GM21360 (cell line): ENCODE data around the gene ESF1.
A peak's percentile ranks its signal among the peaks of the same experiment; 100 is the strongest.
"Not testable (repeated sequence)": the region's sequence is repeated elsewhere in the genome, so short reads cannot be mapped to it uniquely, and the experiment has no call there.

ENCODE experiments used
- ATAC-seq: cut with Tn5 transposase; IDR thresholded peaks from one replicate; pipeline ENCODE4 v1.9.1; 2021; ENCODE audit warnings: mild to moderate bottlenecking, moderate library complexity; ENCODE audit not compliant: unreplicated experiment

The ESF1 gene

GRCh38 chr20:13739731-13740649 is 44.7 kb downstream of the ESF1 start:
- ATAC-seq, result no peak

GRCh38 chr20:13738187-13738586 is 46.5 kb downstream of the ESF1 start:
- ATAC-seq, result not testable (repeated sequence)

GRCh38 chr20:13736436-13737191 is 48.1 kb downstream of the ESF1 start:
- no peak for ATAC-seq

- no peak for ATAC-seq
Measured at GRCh38 chr20:13735826-13736225, 48.9 kb downstream of the ESF1 start.

- ATAC-seq, result no peak
Measured at GRCh38 chr20:13723011-13723410, 61.7 kb downstream of the ESF1 start.

- ATAC-seq, result peak; percentile 53
Measured at GRCh38 chr20:13718171-13718570, 66.5 kb downstream of the ESF1 start.

GRCh38 chr20:13717631-13718044 is 67.1 kb downstream of the ESF1 start:
- ATAC-seq, result peak; percentile 93

- no peak for ATAC-seq
Measured at GRCh38 chr20:13715171-13715570, 69.5 kb downstream of the ESF1 start.

- no peak for ATAC-seq
Measured at GRCh38 chr20:13708234-13708633, 76.5 kb downstream of the ESF1 start.

GRCh38 chr20:13703265-13703664 is 81.5 kb downstream of the ESF1 start:
- no peak for ATAC-seq

- ATAC-seq, result no peak
Measured at GRCh38 chr20:13701486-13701885, 83.2 kb downstream of the ESF1 start.

GRCh38 chr20:13700761-13701160 is 84.0 kb downstream of the ESF1 start:
- no peak for ATAC-seq

GRCh38 chr20:13694420-13695150 is 90.1 kb downstream of the ESF1 start:
- no peak for ATAC-seq

- ATAC-seq, result no peak
Measured at GRCh38 chr20:13692802-13693736, 91.7 kb downstream of the ESF1 start.

- no peak for ATAC-seq
Measured at GRCh38 chr20:13690943-13691342, 93.8 kb downstream of the ESF1 start.

- ATAC-seq, result no peak
Measured at GRCh38 chr20:13687815-13688214, 96.9 kb downstream of the ESF1 start.

GRCh38 chr20:13685623-13686022 is 99.1 kb downstream of the ESF1 start:
- ATAC-seq, result no peak

GRCh38 chr20:13684566-13685222 is 100.0 kb downstream of the ESF1 start:
- peak; percentile 65 for ATAC-seq

GRCh38 chr20:13683833-13684232 is 100.9 kb downstream of the ESF1 start:
- ATAC-seq, result no peak
